ENCODE data around the gene PARS2. TPM values are rescaled to one million over a fixed set of nuclear protein-coding genes. Genes with fewer than 3 reads are reported as not detected.

The PARS2 gene
- polyA plus RNA-seq, 2 of the 4 experiments (the other 2 are of a cell fraction), result 2.3 to 2.9 TPM

- CTCF ChIA-PET, result no interaction called here
These were observed 5.5 kb downstream of the PARS2 start for GRCh38 chr1:54758678-54759348.

GRCh38 chr1:54757833-54758232, 6.5 kb downstream of the PARS2 start:
- TF ChIP-seq USF2 (IDR thresholded peaks at IDR 0.05) (no peak), EHMT2 (IDR thresholded peaks at IDR 0.05; ENCODE audit: low read depth) (no peak), POLR2A (IDR thresholded peaks at IDR 0.05; ENCODE audit: low read length) (no peak), CHD2 (IDR thresholded peaks at IDR 0.05; ENCODE audit: low read length, partially characterized antibody) (no peak), HES2 (IDR thresholded peaks at IDR 0.05) (no peak), NFE2L2 (conservative IDR thresholded peaks at IDR 0.05; ENCODE audit: low read length) (no peak), MAZ (IDR thresholded peaks at IDR 0.05; ENCODE audit: borderline replicate concordance, low read depth, low read length) (no peak), RCOR1 (IDR thresholded peaks at IDR 0.05; ENCODE audit: low read depth, low read length) (no peak), CBX8 (IDR thresholded peaks at IDR 0.05) (no peak), ESRRA (IDR thresholded peaks at IDR 0.05; ENCODE audit: borderline replicate concordance, low read length) (no peak), CBX2 (IDR thresholded peaks at IDR 0.05; ENCODE audit: borderline replicate concordance, low read depth) (no peak), JUN (IDR thresholded peaks at IDR 0.05) (no peak), PBX3 (IDR thresholded peaks at IDR 0.05) (no peak), HDAC2 (IDR thresholded peaks at IDR 0.05) (no peak)
- TF ChIP-seq, protein P1, sequence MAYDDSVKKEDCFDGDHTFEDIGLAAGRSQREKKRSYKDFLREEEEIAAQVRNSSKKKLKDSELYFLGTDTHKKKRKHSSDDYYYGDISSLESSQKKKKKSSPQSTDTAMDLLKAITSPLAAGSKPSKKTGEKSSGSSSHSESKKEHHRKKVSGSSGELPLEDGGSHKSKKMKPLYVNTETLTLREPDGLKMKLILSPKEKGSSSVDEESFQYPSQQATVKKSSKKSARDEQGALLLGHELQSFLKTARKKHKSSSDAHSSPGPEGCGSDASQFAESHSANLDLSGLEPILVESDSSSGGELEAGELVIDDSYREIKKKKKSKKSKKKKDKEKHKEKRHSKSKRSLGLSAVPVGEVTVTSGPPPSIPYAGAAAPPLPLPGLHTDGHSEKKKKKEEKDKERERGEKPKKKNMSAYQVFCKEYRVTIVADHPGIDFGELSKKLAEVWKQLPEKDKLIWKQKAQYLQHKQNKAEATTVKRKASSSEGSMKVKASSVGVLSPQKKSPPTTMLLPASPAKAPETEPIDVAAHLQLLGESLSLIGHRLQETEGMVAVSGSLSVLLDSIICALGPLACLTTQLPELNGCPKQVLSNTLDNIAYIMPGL (CRISPR knock-in tag; IDR thresholded peaks at IDR 0.05; ENCODE audit: borderline replicate concordance), result no peak
- TF ChIP-seq, protein P2, sequence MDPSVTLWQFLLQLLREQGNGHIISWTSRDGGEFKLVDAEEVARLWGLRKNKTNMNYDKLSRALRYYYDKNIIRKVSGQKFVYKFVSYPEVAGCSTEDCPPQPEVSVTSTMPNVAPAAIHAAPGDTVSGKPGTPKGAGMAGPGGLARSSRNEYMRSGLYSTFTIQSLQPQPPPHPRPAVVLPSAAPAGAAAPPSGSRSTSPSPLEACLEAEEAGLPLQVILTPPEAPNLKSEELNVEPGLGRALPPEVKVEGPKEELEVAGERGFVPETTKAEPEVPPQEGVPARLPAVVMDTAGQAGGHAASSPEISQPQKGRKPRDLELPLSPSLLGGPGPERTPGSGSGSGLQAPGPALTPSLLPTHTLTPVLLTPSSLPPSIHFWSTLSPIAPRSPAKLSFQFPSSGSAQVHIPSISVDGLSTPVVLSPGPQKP (IDR thresholded peaks at IDR 0.05; ENCODE audit: low read depth, low read length), result no peak
- FAIRE-seq (no peak), DNase-seq (ENCODE audit: low read depth in 1 of 2, low spot score in 1 of 2) (no peak), ATAC-seq (no peak)
- H3K4me2 ChIP-seq, result no peak overlapping the region
- no peaks in the 10 kb centered on the region for H3K9me3 ChIP-seq
- H3K4me3 ChIP-seq, result no peak overlapping the region
- POLR2A ChIA-PET, result no interaction called here
- CTCF ChIA-PET, result interaction anchor here (0.6 kb wide), 1 partner anchor 527 kb away, joined by 3 read pairs; no protein-coding TSS in a partner anchor
- H3K27ac ChIP-seq, result no peak overlapping the region
- 93% methylated on average over 2 of the region's 9 CpGs for WGBS (ENCODE audit: missing lambda C conversion rate)
- H3K4me1 ChIP-seq, result no peaks in the 10 kb centered on the region

More at GRCh38 chr1:54758678-54759348, 5.5 kb downstream of the PARS2 start:
- no peak for FAIRE-seq
- ATAC-seq, result no peak
- no peaks in the 10 kb centered on the region for H3K9me3 ChIP-seq
- no peak overlapping the region for H3K27ac ChIP-seq
- POLR2A ChIA-PET, result no interaction called here
- TF ChIP-seq HDAC2 (IDR thresholded peaks at IDR 0.05) (no peak), GATA3 (IDR thresholded peaks at IDR 0.05; ENCODE audit: borderline replicate concordance) (no peak), RNF2 (IDR thresholded peaks at IDR 0.05; ENCODE audit: borderline replicate concordance, low read depth) (no peak), ZSCAN20 (CRISPR knock-in tag; IDR thresholded peaks at IDR 0.05) (no peak), SMC3 (IDR thresholded peaks at IDR 0.05) (no peak), RFX5 (IDR thresholded peaks at IDR 0.05) (no peak), CBX8 (IDR thresholded peaks at IDR 0.05) (no peak), HOXB5 (CRISPR knock-in tag; IDR thresholded peaks at IDR 0.05) (no peak), KDM1A (IDR thresholded peaks at IDR 0.05; ENCODE audit: low read depth) (no peak), PHF8 (IDR thresholded peaks at IDR 0.05; ENCODE audit: borderline replicate concordance, low read depth) (no peak), FOSL2 (IDR thresholded peaks at IDR 0.05) (no peak), FOSL2 (CRISPR knock-in tag; IDR thresholded peaks at IDR 0.05) (no peak)
- TF ChIP-seq, protein P3, sequence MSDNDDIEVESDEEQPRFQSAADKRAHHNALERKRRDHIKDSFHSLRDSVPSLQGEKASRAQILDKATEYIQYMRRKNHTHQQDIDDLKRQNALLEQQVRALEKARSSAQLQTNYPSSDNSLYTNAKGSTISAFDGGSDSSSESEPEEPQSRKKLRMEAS (IDR thresholded peaks at IDR 0.05), result no peak
- H3K4me3 ChIP-seq, result no peak overlapping the region
- H3K4me1 ChIP-seq, result no peaks in the 10 kb centered on the region
- H3K4me2 ChIP-seq, result no peak overlapping the region
- 94% methylated on average over 11 of the region's 20 CpGs for WGBS (ENCODE audit: missing lambda C conversion rate)
- no peak for DNase-seq (ENCODE audit: low read depth in 1 of 2, low spot score in 1 of 2)

Measured in A549 (cell line).